ENCODE measurements around the gene PIGS.

DNA sequence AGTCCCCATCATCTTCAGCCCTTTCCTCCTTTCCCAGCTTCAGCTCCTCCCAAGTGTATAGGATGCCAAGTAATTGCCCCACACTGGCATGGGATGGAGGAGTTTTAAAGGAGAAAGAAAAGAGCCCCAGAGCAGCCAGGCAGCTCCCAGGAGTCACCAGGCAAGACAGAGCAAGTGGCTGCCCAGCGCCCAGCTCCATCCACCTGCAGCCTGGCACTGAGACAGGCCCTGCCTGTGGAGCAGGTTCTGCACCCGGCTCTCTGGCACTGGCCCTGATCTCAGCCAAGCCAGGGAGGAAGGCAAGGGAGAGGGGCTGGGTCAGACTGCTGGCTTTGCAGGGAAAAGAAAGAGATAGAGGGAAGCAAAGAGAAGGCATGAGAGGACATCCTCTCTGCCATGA is 43.5 kb downstream of the PIGS start:
- TF ChIP-seq, protein P1, sequence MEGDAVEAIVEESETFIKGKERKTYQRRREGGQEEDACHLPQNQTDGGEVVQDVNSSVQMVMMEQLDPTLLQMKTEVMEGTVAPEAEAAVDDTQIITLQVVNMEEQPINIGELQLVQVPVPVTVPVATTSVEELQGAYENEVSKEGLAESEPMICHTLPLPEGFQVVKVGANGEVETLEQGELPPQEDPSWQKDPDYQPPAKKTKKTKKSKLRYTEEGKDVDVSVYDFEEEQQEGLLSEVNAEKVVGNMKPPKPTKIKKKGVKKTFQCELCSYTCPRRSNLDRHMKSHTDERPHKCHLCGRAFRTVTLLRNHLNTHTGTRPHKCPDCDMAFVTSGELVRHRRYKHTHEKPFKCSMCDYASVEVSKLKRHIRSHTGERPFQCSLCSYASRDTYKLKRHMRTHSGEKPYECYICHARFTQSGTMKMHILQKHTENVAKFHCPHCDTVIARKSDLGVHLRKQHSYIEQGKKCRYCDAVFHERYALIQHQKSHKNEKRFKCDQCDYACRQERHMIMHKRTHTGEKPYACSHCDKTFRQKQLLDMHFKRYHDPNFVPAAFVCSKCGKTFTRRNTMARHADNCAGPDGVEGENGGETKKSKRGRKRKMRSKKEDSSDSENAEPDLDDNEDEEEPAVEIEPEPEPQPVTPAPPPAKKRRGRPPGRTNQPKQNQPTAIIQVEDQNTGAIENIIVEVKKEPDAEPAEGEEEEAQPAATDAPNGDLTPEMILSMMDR (IDR thresholded peaks at IDR 0.05; ENCODE audit: low read length), result no peak
- TF ChIP-seq EZH2 (IDR thresholded peaks at IDR 0.05; ENCODE audit: borderline replicate concordance, low read length), result no peak
